GM12875 (cell line): ENCODE measurements around the gene CDON.

Experiments used
- H3K4me3 ChIP-seq: one replicate; pipeline ENCODE4 v1.5.1; 2011; ENCODE audit warnings: low read depth, low read length, control low read depth
- TF ChIP-seq, protein P1 (sequence below): IDR thresholded peaks from 2 replicates; pipeline ENCODE4 v1.5.1; 2011; ENCODE audit warnings: low read depth, mild to moderate bottlenecking, control low read depth, inconsistent platforms, low read length, moderate library complexity, borderline replicate concordance; ENCODE audit not compliant: insufficient read depth

The CDON gene

DNA sequence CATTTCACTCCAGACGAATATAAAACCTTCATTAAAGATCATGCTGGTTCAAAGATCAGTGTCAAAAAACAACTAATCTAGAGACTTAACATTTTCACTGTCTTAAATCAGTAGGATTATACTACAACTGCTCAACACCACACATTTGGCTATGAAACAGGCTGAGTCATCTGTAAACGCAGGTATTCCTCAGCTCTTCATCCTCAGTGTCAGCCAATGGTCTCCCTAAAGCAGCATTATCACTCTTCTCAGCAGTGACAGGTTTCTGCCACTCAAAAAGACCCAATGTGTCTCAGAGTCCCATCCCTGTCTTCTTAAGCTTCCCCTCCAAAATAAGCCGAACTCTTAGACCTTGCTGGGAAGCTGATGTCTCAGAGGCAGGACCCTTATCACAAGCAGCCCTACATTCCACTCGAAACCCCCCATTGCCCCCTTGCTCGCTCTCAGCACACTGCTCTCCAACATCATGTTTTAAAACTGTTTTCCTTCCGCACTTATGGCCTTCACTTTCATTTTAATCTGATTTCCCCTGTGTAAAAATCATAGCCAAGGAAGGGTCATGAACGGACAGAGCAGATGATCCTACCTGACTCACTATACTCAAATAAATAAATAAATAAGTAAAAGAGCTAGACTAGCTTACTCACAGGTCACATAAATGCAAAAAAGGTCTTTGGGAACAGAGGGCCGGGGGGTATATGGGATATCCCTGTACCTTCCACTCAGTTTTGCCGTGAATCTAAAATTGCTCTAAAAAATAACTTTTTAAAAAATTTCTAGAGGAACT lies 23.0 kb downstream of the CDON start:
- no peak overlapping the region for H3K4me3 ChIP-seq

DNA sequence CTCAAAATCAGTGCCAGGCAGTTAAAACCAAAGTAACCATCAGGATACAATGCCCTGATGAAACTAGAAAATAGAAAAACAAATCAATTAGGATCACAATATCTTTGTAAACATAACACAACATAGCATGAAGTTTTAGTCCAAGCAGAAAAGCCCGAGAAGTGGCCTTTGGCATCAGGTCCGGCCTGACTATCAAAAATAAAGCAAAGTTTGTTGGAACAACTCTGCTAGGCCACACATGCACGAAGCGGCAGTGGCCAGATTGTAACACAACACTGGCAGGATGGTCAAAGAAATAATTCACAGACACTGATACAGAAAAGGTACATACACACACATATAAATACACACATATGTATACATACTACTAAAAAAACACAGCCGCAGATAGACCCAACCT lies 26.9 kb downstream of the CDON start:
- TF ChIP-seq, protein P1, sequence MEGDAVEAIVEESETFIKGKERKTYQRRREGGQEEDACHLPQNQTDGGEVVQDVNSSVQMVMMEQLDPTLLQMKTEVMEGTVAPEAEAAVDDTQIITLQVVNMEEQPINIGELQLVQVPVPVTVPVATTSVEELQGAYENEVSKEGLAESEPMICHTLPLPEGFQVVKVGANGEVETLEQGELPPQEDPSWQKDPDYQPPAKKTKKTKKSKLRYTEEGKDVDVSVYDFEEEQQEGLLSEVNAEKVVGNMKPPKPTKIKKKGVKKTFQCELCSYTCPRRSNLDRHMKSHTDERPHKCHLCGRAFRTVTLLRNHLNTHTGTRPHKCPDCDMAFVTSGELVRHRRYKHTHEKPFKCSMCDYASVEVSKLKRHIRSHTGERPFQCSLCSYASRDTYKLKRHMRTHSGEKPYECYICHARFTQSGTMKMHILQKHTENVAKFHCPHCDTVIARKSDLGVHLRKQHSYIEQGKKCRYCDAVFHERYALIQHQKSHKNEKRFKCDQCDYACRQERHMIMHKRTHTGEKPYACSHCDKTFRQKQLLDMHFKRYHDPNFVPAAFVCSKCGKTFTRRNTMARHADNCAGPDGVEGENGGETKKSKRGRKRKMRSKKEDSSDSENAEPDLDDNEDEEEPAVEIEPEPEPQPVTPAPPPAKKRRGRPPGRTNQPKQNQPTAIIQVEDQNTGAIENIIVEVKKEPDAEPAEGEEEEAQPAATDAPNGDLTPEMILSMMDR = no peak
- H3K4me3 ChIP-seq = no peak overlapping the region

More for the DNA sequence above, 23.0 kb downstream of the CDON start:
- TF ChIP-seq, protein P1 = no peak

DNA sequence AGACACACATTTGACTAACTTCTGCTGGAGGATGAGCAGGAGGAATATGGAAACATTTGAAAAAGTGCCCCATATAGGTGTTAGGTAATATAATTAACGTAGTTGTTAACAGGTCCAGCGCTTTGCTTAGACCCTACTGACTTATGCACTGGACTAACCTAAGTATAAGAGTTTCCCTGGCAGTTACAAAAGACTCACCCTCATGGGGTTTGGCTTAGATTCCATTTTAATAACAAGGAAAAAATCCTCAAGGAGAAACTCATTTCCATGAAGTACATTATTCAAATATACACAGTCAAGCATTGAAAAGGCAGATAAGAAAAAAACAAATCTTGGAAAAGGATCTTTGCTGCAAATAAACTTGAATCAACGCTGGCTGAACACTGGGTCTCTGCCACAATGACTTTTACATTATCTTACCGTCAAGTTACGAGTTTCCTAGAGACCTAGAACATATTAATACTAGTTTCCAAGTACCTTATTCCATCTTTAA lies 27.7 kb downstream of the CDON start:
- H3K4me3 ChIP-seq = no peak overlapping the region
- TF ChIP-seq, protein P1 = no peak

DNA sequence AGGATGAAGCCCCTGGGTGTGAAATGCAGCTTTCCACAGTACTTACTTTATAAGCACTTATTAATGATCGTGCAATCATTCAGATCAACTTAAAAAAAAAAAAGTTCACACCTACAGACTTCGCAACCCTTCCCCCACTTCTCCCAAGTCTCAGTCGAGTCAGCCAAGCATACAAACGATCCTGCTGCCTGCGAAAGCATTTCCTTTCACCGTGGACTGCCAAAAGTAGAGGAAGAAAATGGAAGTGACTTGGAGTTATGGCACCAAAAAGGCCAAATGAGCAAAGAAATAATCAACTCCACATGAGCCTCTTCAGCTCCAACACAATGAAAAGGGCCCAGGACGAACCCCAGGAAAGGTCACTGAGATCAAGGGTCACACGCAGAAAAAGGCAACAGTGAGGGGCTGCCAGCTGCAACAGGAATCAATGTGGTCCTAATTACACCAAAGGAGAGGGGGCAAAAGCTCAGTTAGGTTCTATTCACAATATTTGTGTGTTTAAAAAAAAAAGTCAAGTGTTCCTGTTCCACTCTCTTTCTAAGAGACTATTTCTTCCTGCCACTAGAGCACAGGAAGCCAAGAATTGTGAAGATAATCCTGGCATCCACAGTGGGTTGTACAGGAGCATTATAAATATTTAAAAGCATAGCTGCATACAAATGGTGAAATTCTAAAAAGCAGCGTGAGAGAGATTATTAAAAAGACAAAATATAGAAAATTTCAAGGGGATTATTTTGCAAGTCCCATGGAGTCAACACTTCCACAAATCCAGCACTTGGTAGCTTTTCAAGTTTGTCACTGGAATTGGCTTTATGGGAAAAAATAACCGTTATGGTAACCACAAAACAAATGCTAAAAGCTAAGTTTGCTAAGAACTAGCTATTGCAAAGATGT lies 28.4 kb downstream of the CDON start:
- H3K4me3 ChIP-seq = no peak overlapping the region
- TF ChIP-seq, protein P1 = no peak

DNA sequence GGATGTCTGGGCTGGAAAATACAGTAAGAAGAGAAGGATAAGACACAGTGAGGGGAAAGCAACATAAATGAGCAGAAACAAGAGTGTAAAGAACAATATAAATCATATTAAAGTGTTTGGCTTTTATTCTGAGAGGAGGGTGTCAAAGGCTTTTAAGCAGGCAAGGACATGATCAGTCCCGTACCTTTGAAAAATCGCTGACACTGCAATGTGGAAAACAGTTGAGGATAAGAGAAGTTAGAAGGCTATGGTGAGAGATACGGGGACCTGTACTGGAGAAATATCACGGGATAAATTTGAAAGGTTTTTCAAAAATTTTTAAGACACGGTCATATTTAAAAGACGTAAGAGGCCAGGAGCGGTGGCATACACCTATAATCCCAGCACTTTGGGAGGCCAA lies 30.3 kb downstream of the CDON start:
- no peak overlapping the region for H3K4me3 ChIP-seq
- TF ChIP-seq, protein P1 = no peak

DNA sequence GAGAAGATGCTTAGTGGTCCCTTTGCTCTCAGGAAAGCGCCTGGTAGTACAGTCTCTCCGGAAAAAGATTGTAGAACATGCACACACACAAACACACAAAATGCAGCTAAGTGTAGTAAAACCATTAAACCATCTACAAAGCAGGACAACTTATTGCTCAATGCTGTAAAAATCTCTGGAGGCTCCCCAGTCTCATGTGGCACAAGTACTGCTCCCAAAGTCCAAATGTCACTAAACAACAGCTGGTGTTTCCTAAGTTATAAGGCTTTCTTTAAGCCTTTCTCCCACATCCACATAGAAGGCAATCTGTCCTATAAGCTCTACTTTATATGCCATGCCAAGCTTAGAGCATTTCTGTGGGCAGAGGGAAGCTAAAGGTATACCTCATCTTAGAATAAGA lies 32.9 kb downstream of the CDON start:
- H3K4me3 ChIP-seq = no peak overlapping the region
- TF ChIP-seq, protein P1 = no peak
